H9 (cell line): Measurements from ENCODE around the gene GP2. TPM values are rescaled to one million over a fixed set of nuclear protein-coding genes. Genes with fewer than 3 reads are reported as not detected.

Source experiments
- DNase-seq: peaks from one replicate; pipeline ENCODE4 v3.0.0-alpha.2; 2017
- H2AFZ ChIP-seq: one replicate; pipeline ENCODE4 v1.6.1; 2013; ENCODE audit warnings: mild to moderate bottlenecking, low read length, control low read depth, moderate library complexity
- H2AK5ac ChIP-seq: 2 replicates; pipeline ENCODE4 v1.6.1; 2013; ENCODE audit warnings: low read length, control low read depth, mixed read lengths; ENCODE audit not compliant: insufficient read length
- H2BK120ac ChIP-seq: one replicate; pipeline ENCODE4 v1.6.1; 2013; ENCODE audit warnings: low read depth, mild to moderate bottlenecking, low read length, control low read depth, inconsistent platforms; ENCODE audit not compliant: poor library complexity, severe bottlenecking
- H2BK12ac ChIP-seq: 2 replicates; pipeline ENCODE4 v1.6.1; 2013; ENCODE audit warnings: low read length, control low read depth, mixed read lengths, low read depth; ENCODE audit not compliant: insufficient read length
- H2BK15ac ChIP-seq: 2 replicates; pipeline ENCODE4 v1.6.1; 2013; ENCODE audit warnings: low read depth, low read length, control low read depth
- H2BK20ac ChIP-seq: one replicate; pipeline ENCODE4 v1.6.1; 2013; ENCODE audit warnings: low read depth, mild to moderate bottlenecking, low read length, control low read depth, inconsistent platforms; ENCODE audit not compliant: poor library complexity, severe bottlenecking
- H2BK5ac ChIP-seq: 2 replicates; pipeline ENCODE4 v1.6.1; 2013; ENCODE audit warnings: low read length, control low read depth, mixed read lengths; ENCODE audit not compliant: insufficient read length
- H3K14ac ChIP-seq: 2 replicates; pipeline ENCODE4 v1.6.1; 2013; ENCODE audit warnings: low read length, control low read depth; ENCODE audit not compliant: insufficient read depth
- H3K18ac ChIP-seq: 2 replicates; pipeline ENCODE4 v1.6.1; 2013; ENCODE audit warnings: low read depth, mild to moderate bottlenecking, mixed read lengths, low read length, control low read depth; ENCODE audit not compliant: insufficient read length
- H3K23ac ChIP-seq: 2 replicates; pipeline ENCODE4 v1.6.1; 2013; ENCODE audit warnings: low read length, control low read depth, mixed read lengths, low read depth; ENCODE audit not compliant: insufficient read length
- H3K23me2 ChIP-seq: 2 replicates; pipeline ENCODE4 v1.6.1; 2013; ENCODE audit warnings: low read depth, mild to moderate bottlenecking, mixed read lengths, low read length, control low read depth; ENCODE audit not compliant: insufficient read length, poor library complexity, severe bottlenecking
- H3K27ac ChIP-seq: 2 replicates; pipeline ENCODE4 v1.5.1; 2013; ENCODE audit warnings: low read length, control low read depth, mixed read lengths, low read depth; ENCODE audit not compliant: insufficient read length
- H3K27me3 ChIP-seq: 2 replicates; pipeline ENCODE4 v1.6.1; 2013; ENCODE audit warnings: low read length, control low read depth, inconsistent platforms; ENCODE audit not compliant: insufficient read depth
- H3K4ac ChIP-seq: 2 replicates; pipeline ENCODE4 v1.6.1; 2013; ENCODE audit warnings: low read depth, mild to moderate bottlenecking, control low read depth, inconsistent platforms, low read length, moderate library complexity
- H3K4me1 ChIP-seq: 2 replicates; pipeline ENCODE4 v1.6.1; 2013; ENCODE audit warnings: low read length, control low read depth, inconsistent platforms; ENCODE audit not compliant: insufficient read depth
- H3K4me2 ChIP-seq: 2 replicates; pipeline ENCODE4 v1.6.1; 2013; ENCODE audit warnings: low read length, control low read depth, mixed read lengths; ENCODE audit not compliant: insufficient read length, insufficient read depth
- H3K56ac ChIP-seq: 2 replicates; pipeline ENCODE4 v1.6.1; 2013; ENCODE audit warnings: low read depth, mild to moderate bottlenecking, mixed read lengths, low read length, control low read depth; ENCODE audit not compliant: insufficient read length
- H3K79me1 ChIP-seq: 2 replicates; pipeline ENCODE4 v1.6.1; 2013; ENCODE audit warnings: low read depth, mild to moderate bottlenecking, moderate library complexity, low read length, control low read depth, inconsistent platforms; ENCODE audit not compliant: insufficient read depth, poor library complexity, severe bottlenecking
- H3K79me2 ChIP-seq: 2 replicates; pipeline ENCODE4 v1.6.1; 2013; ENCODE audit warnings: low read length, control low read depth, inconsistent platforms; ENCODE audit not compliant: insufficient read depth
- H3K9ac ChIP-seq: 2 replicates; pipeline ENCODE4 v1.6.1; 2013; ENCODE audit warnings: low read length, control low read depth, mixed read lengths; ENCODE audit not compliant: insufficient read length; ENCODE audit errors: extremely low read depth
- H3K9me3 ChIP-seq: one replicate; pipeline ENCODE4 v1.6.1; 2013; ENCODE audit warnings: low read depth, low read length, inconsistent platforms; ENCODE audit not compliant: control insufficient read depth
- H3T11ph ChIP-seq: one replicate; pipeline ENCODE4 v1.6.1; 2013; ENCODE audit warnings: mild to moderate bottlenecking, low read length, control low read depth, inconsistent platforms
- H4K20me1 ChIP-seq: one replicate; pipeline ENCODE4 v1.6.1; 2013; ENCODE audit not compliant: control insufficient read depth, insufficient read length, insufficient read depth
- H4K5ac ChIP-seq: 2 replicates; pipeline ENCODE4 v1.6.1; 2013; ENCODE audit warnings: low read depth, mild to moderate bottlenecking, mixed read lengths, low read length, control low read depth; ENCODE audit not compliant: insufficient read length
- H4K8ac ChIP-seq: replicated peaks from 2 replicates; pipeline ENCODE4 v1.6.1; 2013; ENCODE audit warnings: low read length, control low read depth, mixed read lengths, low read depth; ENCODE audit not compliant: insufficient read length
- H4K91ac ChIP-seq: 2 replicates; pipeline ENCODE4 v1.6.1; 2013; ENCODE audit warnings: low read depth, mild to moderate bottlenecking, moderate library complexity, mixed read lengths, low read length, control low read depth; ENCODE audit not compliant: insufficient read length
- H3K27ac Mint-ChIP-seq, 3 experiments: 2 replicates in 2 of 3; 3 replicates in 1 of 3; pipeline ENCODE4 v1.8.0; 2020 to 2021; ENCODE audit warnings: mixed read lengths in 3 of 3, mild to moderate bottlenecking in 1 of 3, moderate library complexity in 1 of 3
- H3K27me3 Mint-ChIP-seq: 2 replicates; pipeline ENCODE4 v1.8.0; 2021; ENCODE audit warnings: low read depth, mild to moderate bottlenecking, moderate library complexity, mixed read lengths
- H3K36me3 Mint-ChIP-seq, 3 experiments: 2 replicates in 2 of 3; 3 replicates in 1 of 3; pipeline ENCODE4 v1.8.0; 2020 to 2021; ENCODE audit warnings: low read depth in 3 of 3, mixed read lengths in 3 of 3; ENCODE audit not compliant: insufficient read depth in 1 of 3
- H3K4me1 Mint-ChIP-seq, 2 experiments: 2 replicates each; pipeline ENCODE4 v1.8.0; 2020; ENCODE audit warnings: mixed read lengths in 2 of 2
- H3K4me3 Mint-ChIP-seq, 2 experiments: 2 replicates in 1 of 2; 3 replicates in 1 of 2; pipeline ENCODE4 v1.8.0; 2020 to 2021; ENCODE audit warnings: mild to moderate bottlenecking in 2 of 2, mixed read lengths in 2 of 2, moderate library complexity in 1 of 2
- H3K9me3 Mint-ChIP-seq, 2 experiments: 2 replicates in 1 of 2; 3 replicates in 1 of 2; pipeline ENCODE4 v1.8.0; 2020; ENCODE audit warnings: mild to moderate bottlenecking in 2 of 2, mixed read lengths in 2 of 2, moderate library complexity in 1 of 2
- WGBS: extraction: QIAGEN DNeasy Blood & Tissue Kit; methylation state at CpG from one replicate; pipeline ENCODE4 v1.1.7; 2013; ENCODE audit warnings: missing lambda C conversion rate, low lambda C conversion rate, mixed read lengths; ENCODE audit not compliant: insufficient read length; ENCODE audit errors: extremely low coverage; 5-methylcytosine and 5-hydroxymethylcytosine counted together
- total RNA-seq: library from RNA; stranded (reverse); gene quantifications from 2 replicates; pipeline ENCODE4 v1.2.1, GENCODE V29; 2021
- TF ChIP-seq, protein P1 (sequence below): fragments of 200-600 bp; sonication (generic); conservative IDR thresholded peaks from 3 replicates; pipeline ENCODE4 v1.8.0; 2021; ENCODE audit warnings: antibody characterized with exemption, mild to moderate bottlenecking

The GP2 gene
- total RNA-seq, 1 experiment from 2014 or later, result not detected

GRCh38 chr16:20332411-20332810 lies 5.1 kb upstream of the GP2 start:
- no peaks in the 10 kb centered on the region for H4K20me1 ChIP-seq
- no peak overlapping the region for H4K91ac ChIP-seq
- no peaks in the 10 kb centered on the region for H3K23me2 ChIP-seq
- no peaks in the 10 kb centered on the region for H3K4me1 ChIP-seq
- no peak overlapping the region for H3K56ac ChIP-seq
- no peak overlapping the region for H3K4me3 Mint-ChIP-seq
- no peak overlapping the region for H3K27ac ChIP-seq
- H2BK15ac ChIP-seq, result no peak overlapping the region
- H4K8ac ChIP-seq, result no peak overlapping the region
- H2AK5ac ChIP-seq, result no peak overlapping the region
- H3K4me1 Mint-ChIP-seq, result peaks cover 2 to 10% of the 10 kb centered on the region in 2 experiments; a peak in 2 of 4 replicates
- no peak overlapping the region for H3T11ph ChIP-seq
- H2AFZ ChIP-seq, result no peak overlapping the region
- H4K5ac ChIP-seq, result no peak overlapping the region
- no peak overlapping the region for H3K14ac ChIP-seq
- no peak overlapping the region for H2BK120ac ChIP-seq
- no peak overlapping the region for H3K4me2 ChIP-seq
- H2BK5ac ChIP-seq, result no peak overlapping the region
- TF ChIP-seq, protein P1, sequence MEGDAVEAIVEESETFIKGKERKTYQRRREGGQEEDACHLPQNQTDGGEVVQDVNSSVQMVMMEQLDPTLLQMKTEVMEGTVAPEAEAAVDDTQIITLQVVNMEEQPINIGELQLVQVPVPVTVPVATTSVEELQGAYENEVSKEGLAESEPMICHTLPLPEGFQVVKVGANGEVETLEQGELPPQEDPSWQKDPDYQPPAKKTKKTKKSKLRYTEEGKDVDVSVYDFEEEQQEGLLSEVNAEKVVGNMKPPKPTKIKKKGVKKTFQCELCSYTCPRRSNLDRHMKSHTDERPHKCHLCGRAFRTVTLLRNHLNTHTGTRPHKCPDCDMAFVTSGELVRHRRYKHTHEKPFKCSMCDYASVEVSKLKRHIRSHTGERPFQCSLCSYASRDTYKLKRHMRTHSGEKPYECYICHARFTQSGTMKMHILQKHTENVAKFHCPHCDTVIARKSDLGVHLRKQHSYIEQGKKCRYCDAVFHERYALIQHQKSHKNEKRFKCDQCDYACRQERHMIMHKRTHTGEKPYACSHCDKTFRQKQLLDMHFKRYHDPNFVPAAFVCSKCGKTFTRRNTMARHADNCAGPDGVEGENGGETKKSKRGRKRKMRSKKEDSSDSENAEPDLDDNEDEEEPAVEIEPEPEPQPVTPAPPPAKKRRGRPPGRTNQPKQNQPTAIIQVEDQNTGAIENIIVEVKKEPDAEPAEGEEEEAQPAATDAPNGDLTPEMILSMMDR, result no peak
- H3K27me3 ChIP-seq, result no peaks in the 10 kb centered on the region
- no peaks in the 10 kb centered on the region for H3K9me3 ChIP-seq
- DNase-seq, result no peak
- H3K27me3 Mint-ChIP-seq, result peaks cover 3% of the 10 kb centered on the region
- H3K9ac ChIP-seq, result no peak overlapping the region
- no peak overlapping the region for H3K4ac ChIP-seq
- H3K36me3 Mint-ChIP-seq, result no peaks in the 10 kb centered on the region
- H3K79me1 ChIP-seq, result no peaks in the 10 kb centered on the region
- H3K27ac Mint-ChIP-seq, result no peak overlapping the region
- H3K9me3 Mint-ChIP-seq, result no peaks in the 10 kb centered on the region; a peak in 1 of 5 replicates
- no peak overlapping the region for H2BK12ac ChIP-seq
- no peak overlapping the region for H3K23ac ChIP-seq
- no peak overlapping the region for H3K18ac ChIP-seq
- 0 out of 2 replicates have a peak, but pooled peaks cover 2% of the 10 kb centered on the region for H3K79me2 ChIP-seq
- no CpG with 5 or more reads among the region's 8 CpGs for WGBS
- no peak overlapping the region for H2BK20ac ChIP-seq
